HG02870 (cell line): Measurements from ENCODE around the gene HPS3.

ENCODE experiments used
- ATAC-seq: cut with Tn5 transposase; IDR thresholded peaks from one replicate; pipeline ENCODE4 v1.9.1; 2021; ENCODE audit warnings: mild to moderate bottlenecking, moderate library complexity; ENCODE audit not compliant: unreplicated experiment

The HPS3 gene

DNA sequence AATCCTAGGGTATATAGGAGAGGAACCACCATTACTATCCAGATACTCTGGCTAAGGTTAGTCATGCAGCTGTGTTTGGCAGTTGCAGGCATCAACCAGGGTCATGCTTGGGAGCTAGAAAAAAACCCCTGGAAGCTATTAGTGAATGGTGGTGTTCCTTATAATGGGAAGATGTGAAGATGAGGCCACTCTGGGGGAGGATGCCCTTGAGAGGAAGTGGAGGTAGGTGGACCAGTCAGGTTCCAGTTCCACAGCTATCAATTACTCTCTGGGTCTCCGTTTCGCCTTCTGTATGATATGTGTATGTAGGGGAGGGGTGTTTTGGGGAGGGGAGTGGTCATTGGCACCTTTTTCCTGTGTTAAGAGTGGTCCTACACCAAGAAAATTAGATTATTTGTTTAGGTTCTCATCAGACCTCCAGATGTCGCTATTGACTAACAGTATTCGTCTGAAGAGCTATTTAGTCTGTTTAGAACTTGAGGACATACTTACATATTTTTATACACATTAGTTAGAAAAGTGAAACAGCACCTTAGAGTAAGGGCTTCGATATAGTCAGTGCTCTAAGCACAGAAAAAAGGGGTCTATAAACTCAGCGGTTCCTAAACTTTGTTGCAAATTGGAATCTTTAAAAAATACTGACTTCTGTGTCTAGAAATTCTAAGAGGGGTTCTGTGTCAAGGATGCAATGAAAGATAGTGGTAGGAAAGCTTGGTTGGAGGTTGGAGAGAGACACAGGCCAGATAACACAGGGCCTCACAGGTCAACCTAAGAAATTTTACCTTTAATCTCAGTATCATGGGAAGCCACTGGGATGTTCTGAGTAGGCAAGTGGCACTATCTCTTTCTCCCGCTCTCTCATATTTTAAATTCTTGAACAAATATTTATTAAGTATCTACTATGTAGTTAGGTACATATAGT is 9.1 kb upstream of the HPS3 start:
- peak; percentile 73 for ATAC-seq

DNA sequence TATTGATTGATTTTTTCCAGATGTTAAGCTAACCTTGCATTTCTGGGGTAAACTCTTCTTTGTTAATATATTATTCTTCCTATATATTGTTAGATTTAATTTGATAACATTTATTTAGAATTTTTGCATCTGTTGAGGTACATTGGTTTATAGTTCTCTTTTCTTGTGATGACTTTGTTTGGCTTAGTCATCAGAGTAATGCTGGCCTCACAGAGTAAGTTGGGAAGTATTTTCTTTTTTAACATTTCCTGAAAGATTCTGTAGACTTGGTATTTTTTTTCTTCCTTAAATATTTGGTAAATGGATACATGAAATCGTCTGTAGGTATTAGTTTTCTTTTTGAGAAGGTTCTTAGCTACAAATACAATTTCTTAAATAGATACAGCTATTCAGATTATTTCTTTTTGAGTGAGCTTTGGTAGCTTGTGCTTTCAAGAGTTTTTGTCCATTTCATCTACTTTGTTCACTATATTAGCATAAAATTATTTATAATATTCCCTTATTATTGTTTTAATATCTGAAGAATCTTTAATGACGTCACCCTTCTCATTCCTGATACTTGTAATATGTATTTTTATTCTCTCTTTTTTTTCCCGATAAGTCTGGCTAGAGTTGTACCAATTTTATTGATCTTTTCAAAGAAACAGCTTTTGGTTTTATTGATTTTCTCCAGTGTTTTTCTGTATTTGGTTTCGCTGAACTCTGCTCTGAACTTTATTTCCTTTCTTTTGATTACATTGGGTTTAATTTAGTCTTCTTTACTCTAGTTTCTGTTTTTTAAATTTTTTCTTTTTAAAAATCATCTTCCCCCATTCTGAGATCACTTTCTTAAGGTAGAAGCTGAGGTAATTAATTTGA is 6.5 kb upstream of the HPS3 start:
- ATAC-seq, result no peak

DNA sequence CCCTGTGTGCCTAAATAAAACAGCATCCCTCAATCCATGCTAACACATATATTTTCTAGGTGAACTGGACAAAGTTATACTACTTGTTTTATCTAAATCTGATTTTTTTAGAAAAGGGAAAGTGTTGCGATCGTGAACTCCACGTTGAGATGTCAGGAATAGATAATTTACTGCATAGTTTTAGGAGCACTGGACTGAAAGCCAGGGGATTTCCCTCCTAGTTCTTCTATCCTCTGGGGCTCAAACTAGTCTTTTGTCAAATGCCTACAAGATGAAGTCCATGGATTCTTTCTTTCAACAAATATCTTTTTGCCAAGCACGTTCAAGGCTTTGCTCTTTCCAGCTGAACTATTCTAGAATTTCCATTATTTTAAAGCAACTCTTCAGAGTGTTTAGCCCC is 617 bp upstream of the HPS3 start:
- no peak for ATAC-seq

DNA sequence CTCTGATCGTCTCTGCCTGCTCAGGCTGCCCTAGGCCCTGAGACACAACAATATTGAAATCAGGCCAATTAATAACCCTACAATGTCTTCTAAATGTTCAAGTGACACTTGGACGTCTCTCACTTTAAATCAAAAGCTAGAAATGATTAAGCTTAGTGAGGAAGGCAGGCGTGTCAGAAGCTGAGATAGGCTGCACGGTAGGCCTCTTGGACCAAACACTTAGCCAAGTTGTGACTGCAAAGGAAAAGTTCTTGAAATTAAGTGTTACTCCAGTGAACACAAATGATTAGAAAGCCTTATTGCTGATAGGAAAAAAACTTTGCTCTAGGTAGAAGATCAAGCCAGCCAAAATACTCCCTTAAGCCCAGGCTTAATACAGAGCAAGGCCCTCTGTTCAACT is 2.2 kb downstream of the HPS3 start:
- no peak for ATAC-seq

DNA sequence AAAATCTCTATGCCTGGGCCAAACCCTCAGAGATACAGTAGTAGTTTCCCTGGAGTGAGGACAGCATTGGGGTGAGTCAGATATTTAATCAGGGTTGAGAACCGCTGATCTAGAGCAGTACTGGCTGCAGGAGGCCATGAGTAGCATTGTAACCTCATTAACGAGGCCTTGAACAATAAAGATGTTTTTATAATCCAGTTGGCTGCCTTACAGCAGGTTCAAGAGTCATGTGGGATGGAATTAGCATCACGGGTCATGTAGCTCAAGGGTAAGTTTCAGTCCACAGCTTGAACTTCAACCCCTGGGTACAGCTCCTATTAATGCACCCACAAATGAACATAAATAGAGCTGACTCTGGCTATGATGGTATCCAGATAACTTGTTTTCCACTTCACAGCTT is 5.1 kb downstream of the HPS3 start:
- ATAC-seq, result no peak

DNA sequence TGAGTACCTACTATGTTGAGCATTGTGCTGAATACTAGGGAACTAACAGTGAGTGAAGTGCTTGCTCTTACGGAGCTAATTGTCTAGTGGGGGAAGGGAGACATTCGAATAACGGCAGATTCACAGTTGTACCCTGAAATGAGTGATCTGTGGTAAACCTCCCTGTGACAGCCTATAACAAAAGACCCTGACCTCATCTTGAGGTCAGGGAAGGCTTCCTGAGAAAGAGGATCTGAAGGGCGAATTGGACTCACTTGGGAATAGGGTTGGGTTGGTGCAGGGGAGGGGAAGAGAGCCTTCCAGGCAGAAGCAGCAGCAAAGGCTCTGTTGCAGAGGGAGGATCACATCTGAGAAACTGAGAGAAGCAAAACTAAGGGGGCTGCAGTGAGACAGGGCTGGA is 13.2 kb downstream of the HPS3 start:
- no peak for ATAC-seq

DNA sequence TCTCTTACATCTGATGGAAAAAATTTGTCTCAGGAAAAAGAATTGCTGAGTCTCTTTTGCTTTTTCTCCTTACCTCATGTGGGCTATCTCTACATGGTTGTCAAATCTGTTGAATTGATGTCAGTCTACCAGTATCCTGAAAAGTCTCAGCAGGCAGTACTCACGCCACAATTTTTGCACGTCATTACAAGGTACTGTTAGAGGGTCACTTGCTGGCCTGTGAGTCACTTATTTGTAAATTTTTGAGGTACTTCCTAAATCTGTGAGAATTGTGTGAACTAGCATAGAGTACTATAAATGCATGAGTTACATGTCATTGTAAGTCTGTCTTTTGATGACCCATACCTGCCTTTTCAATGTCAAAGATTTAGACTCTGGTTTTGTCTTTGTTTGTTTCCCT is 15.9 kb downstream of the HPS3 start:
- no peak for ATAC-seq

DNA sequence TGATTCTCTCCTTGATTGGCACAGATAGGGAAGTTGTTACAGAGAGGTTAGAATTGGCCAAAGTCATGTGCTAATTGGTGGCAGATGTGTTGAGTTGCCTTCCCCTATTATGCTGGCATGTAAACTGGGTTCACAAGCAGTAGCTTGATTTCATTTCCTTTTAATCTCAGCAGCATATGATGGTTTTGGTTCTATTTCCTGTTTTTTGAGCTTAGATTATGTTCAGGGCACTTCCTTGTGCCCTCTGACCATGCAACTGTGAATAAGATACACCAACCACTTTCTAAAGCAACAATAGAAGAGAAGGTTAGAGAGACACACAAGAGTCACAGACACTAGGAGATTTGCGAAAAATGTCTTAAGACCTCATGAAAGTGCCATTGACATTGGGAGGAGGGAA is 16.5 kb downstream of the HPS3 start:
- peak; percentile 78 for ATAC-seq

DNA sequence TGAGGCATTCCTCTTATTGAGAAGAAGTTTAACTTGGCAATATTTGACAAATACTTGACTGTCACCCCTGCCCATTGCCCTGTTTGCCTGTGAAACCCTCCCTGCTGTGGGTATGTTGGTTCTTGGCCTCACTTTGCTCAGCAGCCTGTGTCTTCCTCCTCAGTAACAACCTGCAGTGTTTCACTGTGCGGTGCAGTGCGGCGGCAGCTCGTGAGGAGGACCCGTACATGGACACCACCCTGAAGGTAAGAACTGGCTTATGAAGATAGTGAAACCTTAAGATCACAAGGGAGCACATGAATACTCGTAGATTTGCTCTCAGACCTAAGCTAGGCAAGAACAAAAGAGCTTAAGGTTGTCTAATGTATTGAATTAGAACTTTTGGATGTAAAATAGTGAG is 21.0 kb downstream of the HPS3 start:
- no peak for ATAC-seq

DNA sequence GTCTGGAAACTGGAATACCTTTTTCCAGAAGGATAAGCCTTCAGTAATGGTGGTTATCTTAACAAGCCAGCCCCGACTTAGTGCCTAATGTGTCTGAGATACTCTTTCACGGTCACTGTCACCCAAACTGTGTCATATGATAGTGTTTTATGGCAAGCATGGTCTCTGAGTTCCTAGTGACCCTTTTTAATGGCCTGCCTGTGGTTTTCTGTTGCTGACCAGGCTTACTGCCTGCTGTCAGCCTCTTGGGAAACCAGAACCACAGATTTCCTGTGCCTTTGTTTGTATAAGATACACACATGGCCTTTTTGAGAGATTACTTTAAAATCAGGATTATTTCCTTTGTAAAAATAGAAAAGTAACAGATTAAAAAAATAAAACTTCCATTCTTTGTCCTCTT is 22.4 kb downstream of the HPS3 start:
- no peak for ATAC-seq

DNA sequence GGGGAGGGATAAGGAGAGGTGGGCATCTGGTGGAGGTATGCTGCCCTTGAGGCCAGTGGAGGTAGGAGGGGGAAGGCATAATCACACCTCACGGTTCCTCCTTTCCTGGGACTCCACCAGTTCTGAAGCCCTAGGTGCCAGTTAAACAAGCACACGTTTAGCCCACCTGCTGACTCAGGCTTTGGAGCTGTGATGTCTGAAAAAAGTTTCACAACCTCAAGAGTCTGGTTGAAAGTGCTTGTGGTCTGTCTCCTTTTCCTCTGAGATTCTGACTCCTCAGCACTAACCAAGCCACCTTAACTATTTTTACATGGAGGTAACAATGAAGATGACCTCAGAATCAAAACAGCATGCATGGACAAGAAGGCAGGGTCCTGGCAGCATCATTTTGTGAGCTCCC is 23.0 kb downstream of the HPS3 start:
- ATAC-seq, result peak; percentile 95

DNA sequence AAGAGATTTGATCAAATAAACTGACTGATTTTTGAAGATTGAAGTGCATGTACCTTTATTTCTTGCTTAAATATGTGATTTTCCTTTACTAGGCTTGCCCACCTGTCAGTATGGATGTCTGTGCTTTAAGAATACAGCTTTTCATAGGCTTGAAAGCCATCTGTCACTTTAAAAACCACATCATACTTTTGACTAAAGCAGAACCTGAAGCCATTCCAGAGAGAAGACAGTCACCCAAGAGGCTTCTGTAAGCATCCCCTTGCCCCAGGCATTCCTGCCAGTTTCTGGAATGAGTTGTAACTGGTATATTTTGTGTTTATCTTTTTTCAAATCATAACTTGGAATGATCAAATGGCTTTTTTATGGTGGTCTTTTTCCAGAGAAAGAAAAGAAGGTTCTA is 24.0 kb downstream of the HPS3 start:
- no peak for ATAC-seq

DNA sequence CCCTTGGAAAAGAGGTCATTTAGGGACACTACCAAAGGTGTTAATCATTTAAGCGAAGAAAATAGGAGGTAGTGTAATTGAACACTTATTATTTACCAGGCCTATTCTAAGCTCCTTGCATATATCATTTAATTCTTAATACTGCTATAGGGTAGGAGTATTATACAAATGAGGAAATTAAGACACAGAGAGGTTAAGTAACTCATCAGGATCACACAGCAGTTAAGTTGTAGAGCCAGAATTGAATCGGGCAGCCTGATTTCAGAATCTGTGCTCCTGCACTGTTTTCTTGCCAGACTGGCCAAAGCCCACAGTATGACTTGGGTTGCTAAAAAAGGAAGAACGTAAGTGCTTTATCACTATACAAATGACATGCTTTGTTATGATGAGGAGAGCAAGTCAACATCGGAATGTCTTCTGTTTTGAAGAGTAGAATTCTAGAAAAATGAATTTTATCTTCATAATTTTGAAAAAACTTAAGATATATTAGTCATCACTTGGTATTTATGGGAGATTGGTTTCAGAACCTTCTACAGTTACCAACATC is 31.4 kb downstream of the HPS3 start:
- ATAC-seq, result no peak

DNA sequence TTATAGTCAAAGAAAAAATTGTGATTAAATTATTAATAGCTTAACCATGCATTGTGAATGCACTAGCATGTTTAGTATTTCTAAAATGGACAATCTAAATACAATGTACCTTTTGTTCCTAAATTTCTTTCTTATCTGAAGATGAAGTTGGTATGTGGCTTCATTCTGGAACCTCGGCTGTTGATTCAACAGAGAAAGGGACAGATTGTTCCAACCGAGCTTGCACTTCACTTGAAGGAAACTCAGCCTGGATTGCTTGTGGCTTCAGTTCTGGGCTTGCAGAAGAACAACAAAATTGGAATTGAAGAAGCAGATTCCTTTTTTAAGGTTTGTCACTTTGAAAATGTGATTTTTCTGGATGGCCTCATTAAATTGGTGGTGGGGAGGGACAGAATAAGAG is 32.6 kb downstream of the HPS3 start:
- ATAC-seq, result no peak

DNA sequence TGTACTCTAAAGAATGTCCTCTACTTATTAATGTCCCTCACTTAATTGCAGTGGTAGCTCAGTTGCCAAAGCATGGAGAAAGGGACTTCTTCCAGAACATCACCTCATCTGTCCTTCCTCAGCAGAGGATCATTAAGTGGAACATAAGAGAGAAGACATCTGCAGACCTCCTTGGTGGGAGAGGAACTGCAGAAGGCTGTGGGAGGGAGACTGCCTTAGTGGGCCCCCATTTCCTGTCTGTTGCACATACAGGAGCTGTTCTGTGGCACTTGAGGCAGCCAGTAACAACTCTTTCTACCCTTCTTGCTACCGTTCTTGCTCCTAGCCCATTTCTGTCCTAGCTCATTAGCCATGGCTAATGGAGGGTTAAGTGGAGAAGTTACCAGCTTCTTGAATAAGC is 33.6 kb downstream of the HPS3 start:
- no peak for ATAC-seq

DNA sequence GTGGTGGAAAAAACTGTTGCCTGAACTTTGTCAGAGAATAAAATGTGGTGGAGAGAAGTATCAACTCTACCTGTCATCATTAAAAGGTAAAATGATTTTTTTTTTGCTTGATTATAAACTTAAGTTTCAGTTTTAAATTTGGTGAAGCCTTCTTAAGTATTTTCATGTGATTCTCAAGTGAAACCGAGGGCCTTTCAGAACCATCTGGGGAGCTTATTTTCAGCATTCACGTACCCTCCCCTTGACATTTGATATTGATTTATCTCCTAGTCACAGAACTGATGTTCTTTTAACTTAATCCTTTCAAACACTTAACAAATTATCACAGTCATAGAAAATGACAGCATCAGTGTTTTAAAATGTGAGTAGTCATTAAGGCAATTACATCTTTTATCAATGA is 38.5 kb downstream of the HPS3 start:
- no peak for ATAC-seq

DNA sequence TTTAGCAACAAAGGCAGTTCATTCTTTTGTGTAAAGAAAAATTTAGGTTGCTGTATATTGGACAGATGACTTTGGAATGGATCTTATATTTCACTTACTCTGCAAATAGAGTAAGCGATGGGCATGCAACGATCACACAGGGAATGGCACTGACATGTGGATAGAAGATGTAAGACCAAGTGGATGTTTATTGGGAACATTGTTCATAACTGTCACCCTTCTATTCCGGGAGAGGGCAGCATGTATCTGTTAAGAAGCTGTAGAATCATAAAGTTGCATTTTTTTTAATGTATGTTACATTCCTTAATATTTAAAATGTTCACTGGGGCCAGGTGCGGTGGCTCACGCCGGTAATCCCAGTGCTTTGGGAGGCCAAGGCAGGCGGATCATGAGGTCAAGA is 41.2 kb downstream of the HPS3 start:
- ATAC-seq, result no peak

DNA sequence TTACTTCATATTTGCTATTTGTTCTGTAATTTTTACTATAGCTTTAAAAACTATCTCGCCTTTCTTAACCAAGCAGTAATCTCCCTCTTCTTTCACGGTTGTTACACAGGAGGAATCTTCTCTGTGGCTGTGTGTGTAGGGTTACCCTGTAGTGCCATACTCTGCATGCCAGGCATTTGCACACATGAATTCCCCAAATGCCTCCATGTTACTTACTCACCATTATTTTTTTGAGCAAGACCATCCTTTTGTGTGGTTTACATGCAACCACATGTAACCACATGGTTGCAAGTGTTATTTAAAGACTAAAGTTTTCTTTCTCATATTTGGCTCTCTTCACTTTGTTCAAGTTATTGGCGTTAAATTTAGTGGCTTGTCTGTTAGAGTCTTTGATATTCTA is 45.5 kb downstream of the HPS3 start:
- peak; percentile 77 for ATAC-seq

DNA sequence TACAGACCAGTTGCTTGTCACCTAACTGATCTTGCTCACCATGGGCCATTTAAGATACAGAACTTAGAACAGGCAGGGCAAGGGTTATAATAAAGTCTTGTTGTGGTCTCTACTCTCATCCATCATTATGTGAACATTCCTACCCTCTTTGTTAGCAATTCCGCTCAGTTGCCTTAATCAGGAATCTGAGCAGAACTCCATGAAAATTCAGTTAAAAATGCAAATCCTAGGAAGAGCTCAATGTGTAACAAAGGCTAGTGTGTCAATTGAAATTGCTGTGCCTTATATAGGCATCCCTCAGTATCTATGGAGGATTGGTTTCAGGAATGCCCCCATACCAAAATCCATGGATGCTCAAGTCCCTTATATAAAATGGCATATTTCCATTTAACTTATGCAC is 47.7 kb downstream of the HPS3 start:
- no peak for ATAC-seq

DNA sequence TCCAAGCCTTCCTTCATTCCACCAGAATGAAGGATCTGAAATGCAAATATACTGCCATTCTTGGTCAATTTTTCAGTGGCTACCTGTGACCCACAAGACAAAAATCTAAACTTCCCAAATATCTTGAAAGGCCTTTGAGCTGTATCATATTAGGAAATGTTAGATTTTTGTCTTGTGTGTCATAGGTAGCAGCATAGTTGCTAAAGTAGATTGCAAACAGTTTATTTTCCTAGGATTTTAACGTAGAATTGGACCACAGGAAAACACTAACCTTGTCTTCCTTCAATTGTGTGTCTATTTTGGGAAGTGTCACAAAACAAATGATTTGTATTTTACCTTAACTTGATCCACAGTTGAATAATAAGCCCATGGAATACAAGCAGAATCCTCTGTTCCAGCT is 49.8 kb downstream of the HPS3 start:
- no peak for ATAC-seq

DNA sequence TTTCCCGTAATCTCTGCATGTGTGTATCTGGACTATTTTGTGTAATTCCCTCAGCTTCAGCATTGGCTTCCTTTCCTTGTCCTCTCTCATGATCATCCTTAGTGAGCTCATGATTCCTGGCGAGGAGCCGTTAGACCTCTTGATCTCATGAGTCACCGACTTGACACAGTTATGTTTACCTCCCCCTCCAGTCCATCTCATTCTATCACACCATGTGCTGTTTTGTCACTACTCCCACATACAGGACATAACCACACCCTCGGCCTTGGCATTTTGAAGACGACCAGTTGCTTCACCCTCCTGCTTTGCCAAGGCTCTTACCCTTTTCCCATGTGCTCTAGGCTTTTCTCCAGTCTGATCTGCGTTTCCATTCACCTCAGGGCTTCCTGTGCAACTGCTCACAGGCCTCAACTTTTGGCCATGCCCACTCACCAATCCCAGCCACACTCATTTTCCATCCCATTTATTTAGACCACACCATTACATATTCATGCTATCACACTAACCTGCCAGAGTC is 50.7 kb downstream of the HPS3 start:
- no peak for ATAC-seq

DNA sequence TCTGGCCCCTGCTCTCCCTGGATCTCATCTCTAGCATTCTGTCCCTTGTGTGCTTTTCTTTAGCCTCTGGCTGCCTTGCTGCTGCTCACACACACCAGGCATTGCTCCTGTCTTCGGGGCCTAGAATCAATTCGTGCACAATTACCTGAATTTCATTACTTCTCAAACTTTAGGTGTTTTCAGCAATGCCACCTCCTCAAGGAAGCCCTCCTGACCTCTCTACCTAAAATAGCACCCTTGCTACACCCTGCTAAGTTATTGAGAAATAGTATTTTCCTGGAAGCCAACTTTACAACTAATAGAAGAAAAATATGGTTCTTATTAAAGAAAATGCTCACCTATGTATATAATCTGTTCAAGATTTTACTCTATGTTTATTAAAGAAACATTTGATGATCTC is 51.7 kb downstream of the HPS3 start:
- no peak for ATAC-seq
